Stomach (tissue), 4 donors: ENCODE measurements around the gene B4GALT3.

Experiments
- CTCF ChIP-seq, 7 experiments: fragments of 450-650 bp in 4 of 7; fragments of 200-600 bp in 3 of 7; sonication (generic) in 3 of 7; IDR thresholded peaks; one replicate each; pipeline ENCODE4 v1.5.1; 2016 to 2019; ENCODE audit warnings: antibody characterized with exemption in 7 of 7, control low read depth in 2 of 7, mild to moderate bottlenecking in 1 of 7
- EP300 ChIP-seq: sonication (generic); formaldehyde crosslinking; IDR thresholded peaks from one replicate; pipeline ENCODE4 v1.6.1; 2017; ENCODE audit warnings: antibody characterized with exemption
- POLR2A ChIP-seq, 4 donors: fragments of 450-650 bp; IDR thresholded peaks; one replicate each; pipeline ENCODE4 v1.6.1; 2016; ENCODE audit warnings: antibody characterized with exemption in 4 of 4, control low read depth in 2 of 4, mild to moderate bottlenecking in 1 of 4, moderate library complexity in 1 of 4

- TF ChIP-seq CTCF (IDR thresholded peaks at IDR 0.05), result peak in 3 of 7 experiments; percentile 9 to 16 (median 12)
- TF ChIP-seq POLR2A (IDR thresholded peaks at IDR 0.05), result peak in 1 of 4 donors; percentile 21
- TF ChIP-seq EP300, result no peak
Observed at GRCh38 chr1:161159087-161159912, 18.0 kb downstream of the B4GALT3 start, which contains the start of gene USP21.
